Measurements from ENCODE around the gene SEMA7A.

SEMA7A gene

GRCh38 chr15:74414081-74414580 lies 19.6 kb downstream of the SEMA7A start:
- no peak for DNase-seq

- DNase-seq = no peak
Measured at GRCh38 chr15:74413350-74414080, 20.2 kb downstream of the SEMA7A start.

GRCh38 chr15:74412159-74412558 lies 21.6 kb downstream of the SEMA7A start:
- DNase-seq = no peak

- DNase-seq = no peak
Measured at GRCh38 chr15:74411686-74412085, 22.1 kb downstream of the SEMA7A start.

- DNase-seq = no peak
Measured at GRCh38 chr15:74410502-74410901, 23.3 kb downstream of the SEMA7A start.

GRCh38 chr15:74409225-74409624 lies 24.5 kb downstream of the SEMA7A start:
- DNase-seq = no peak

- no peak for DNase-seq
Measured at GRCh38 chr15:74408815-74409214, 24.9 kb downstream of the SEMA7A start.

- no peak for DNase-seq
Measured at GRCh38 chr15:74408385-74408784, 25.4 kb downstream of the SEMA7A start.

- no peak for DNase-seq
Measured at GRCh38 chr15:74406992-74407705, 26.6 kb downstream of the SEMA7A start.

GRCh38 chr15:74406517-74406916 lies 27.2 kb downstream of the SEMA7A start:
- DNase-seq = no peak

- no peak for DNase-seq
Measured at GRCh38 chr15:74405823-74406222, 27.9 kb downstream of the SEMA7A start.

GRCh38 chr15:74403991-74404563 lies 29.7 kb downstream of the SEMA7A start:
- no peak for DNase-seq

- DNase-seq = no peak
Measured at GRCh38 chr15:74403588-74403919, 30.2 kb downstream of the SEMA7A start.

GRCh38 chr15:74402873-74403587 lies 30.7 kb downstream of the SEMA7A start:
- DNase-seq = peak; percentile 87

- DNase-seq = no peak
Measured at GRCh38 chr15:74402337-74402841, 31.4 kb downstream of the SEMA7A start.

- no peak for DNase-seq
Measured at GRCh38 chr15:74400915-74401757, 32.6 kb downstream of the SEMA7A start.

- no peak for DNase-seq
Measured at GRCh38 chr15:74400313-74400860, 33.4 kb downstream of the SEMA7A start.

- no peak for DNase-seq
Measured at GRCh38 chr15:74399511-74400312, 34.0 kb downstream of the SEMA7A start.

GRCh38 chr15:74399100-74399499 lies 34.7 kb downstream of the SEMA7A start:
- DNase-seq = no peak

- no peak for DNase-seq
Measured at GRCh38 chr15:74398183-74398582, 35.6 kb downstream of the SEMA7A start.

Data from activated effector memory CD4-positive, alpha-beta T cell treated with anti-CD3 and anti-CD28 coated beads, Interleukin-2, amount 50 U/mL, for 16 hours (primary cell).